Endometrium (tissue), 2 donors: ENCODE measurements around the gene ADIPOR1.
"Not testable (repeated sequence)": the region's sequence is repeated elsewhere in the genome, so short reads cannot be mapped to it uniquely, and the experiment has no call there.

Experiments used
- FAIRE-seq: peaks from 2 replicates; lab custom pipeline; 2012; peaks lifted over from hg19 to GRCh38; lab: Jason Lieb, UNC
- donor health status: control.
- donor health status: control.

The ADIPOR1 gene

DNA sequence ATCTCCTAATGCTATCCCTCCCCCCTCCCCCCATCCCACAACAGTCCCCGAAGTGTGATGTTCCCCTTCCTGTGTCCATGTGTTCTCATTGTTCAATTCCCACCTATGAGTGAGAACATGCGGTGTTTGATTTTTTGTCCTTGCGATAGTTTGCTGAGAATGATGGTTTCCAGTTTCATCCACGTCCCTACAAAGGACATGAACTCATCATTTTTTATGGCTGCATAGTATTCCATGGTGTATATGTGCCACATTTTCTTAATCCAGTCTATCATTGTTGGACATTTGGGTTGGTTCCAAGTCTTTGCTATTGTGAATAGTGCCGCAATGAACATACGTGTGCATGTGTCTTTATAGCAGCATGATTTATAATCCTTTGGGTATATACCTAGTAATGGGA lies 21.7 kb downstream of the ADIPOR1 start:
- not testable (repeated sequence) for FAIRE-seq

DNA sequence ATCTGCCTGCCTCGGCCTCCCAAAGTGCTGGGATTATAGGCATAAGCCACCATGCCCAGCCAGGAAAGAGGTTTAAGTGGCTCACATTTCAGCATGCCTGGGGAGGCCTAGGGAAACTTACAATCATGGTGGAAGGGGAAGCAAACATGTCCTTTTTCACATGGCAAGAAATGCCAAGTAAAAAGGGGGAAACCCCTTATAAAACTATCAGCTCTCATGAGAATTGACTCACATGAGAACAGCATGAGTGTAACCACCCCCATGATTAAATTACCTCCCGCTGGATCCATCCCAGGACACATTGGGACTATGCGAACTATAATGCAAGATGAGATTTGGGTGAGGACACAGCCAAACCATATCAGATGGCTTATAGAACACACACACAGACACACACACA lies 22.3 kb downstream of the ADIPOR1 start:
- FAIRE-seq: no peak

DNA sequence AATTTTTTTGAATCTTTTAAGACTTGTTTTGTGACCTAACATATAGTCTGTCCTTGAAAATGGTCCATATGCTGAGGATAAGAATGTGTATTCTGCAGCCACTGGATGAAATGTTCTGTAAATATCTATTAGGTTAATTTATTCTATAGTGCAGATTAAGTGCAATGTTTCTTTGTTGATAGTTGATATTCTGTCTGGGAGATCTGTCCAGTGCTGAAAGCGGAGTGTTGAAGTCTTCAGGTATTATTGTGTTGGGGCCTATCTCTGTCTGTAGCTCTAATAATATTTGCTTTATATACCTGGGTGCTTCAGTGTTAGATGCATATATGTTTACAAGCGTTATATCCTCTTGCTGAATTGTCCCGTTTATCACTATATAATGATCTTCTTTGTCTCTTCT lies 23.4 kb downstream of the ADIPOR1 start:
- no peak for FAIRE-seq

DNA sequence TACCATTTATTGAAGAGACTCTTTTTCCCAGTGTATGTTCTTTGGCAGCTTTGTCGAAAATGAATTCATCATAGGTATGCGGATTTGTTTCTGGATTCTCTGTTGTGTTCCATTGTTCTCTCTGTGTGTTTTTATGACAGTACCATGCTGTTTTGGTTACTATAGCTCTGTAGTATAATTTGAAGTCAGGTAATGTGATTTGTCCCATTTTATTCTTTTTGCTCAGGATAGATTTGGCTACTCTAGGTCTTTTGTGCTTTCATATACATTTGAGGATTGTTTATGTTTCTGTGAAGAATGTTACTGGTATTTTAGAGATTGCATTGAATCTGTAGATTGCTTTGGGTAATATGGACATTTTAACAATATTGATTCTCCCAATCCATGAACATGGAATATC lies 25.6 kb downstream of the ADIPOR1 start:
- FAIRE-seq: no peak

DNA sequence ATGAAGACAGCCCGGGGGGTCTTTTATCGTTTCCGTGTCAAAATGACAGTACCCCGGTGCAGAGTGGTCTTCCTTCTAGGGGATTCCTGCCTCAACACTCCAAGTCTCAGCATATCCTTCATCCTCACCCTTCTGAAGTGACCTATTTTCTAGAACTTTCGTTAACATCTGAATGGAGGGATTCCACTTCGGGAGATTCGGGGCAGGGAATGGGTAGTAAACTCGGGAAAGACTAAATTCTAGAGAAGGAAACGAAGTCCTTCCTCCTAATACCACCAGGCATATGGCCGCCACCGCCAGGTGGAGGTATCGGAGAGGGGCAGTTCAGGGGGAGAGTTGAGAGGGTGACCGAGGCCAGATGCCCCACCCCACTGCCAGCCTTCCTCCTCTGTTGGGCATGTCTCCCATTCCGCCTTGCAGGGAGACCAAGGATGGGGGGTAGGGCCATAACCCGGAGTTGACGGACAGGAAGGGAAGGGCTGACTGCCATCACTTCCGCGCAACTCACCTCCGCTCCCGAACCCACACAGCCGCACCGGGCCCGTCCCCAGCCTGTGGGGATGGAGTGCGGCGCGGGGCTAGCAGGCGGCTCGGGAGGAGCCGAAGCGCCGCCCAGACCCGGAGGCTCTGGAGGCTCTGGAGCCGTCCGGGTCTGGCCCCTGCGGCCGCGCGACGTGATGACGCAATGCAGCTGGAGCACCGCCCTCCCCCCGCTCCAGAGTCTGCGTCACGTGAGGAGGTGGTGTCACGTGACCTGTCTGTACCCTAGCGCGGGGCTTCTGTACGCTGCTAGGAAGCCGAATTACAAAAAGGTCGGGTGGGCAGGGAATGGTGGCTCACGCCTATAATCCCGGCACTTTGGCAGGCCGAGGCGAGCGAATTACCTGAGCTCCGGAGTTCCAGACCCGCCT lies 31.3 kb downstream of the ADIPOR1 start, which contains the start of gene KLHL12:
KLHL12 (minus strand) TSS at position 654 of the 911 bp plus-strand sequence. CDS start 2,072 bp downstream, outside the sequence.
- no peak for FAIRE-seq

DNA sequence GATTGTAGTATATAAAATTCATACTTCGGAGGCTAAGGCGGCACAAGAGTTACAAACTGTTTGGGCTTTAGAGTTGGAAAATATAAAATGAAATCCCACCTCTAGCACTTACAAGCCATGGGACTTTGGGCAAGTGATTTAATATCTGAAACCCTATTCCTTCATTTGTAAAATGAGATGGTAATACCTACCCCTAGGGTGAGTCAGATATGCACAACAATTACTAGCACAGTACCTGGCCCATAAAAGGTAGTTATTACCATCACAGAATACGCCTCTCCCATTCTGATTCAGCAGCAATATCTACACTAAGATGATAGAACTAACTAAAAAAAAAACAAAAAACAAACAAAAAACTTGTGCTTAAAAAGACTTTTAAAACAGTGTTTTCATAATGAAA lies 34.6 kb downstream of the ADIPOR1 start:
- FAIRE-seq: no peak

DNA sequence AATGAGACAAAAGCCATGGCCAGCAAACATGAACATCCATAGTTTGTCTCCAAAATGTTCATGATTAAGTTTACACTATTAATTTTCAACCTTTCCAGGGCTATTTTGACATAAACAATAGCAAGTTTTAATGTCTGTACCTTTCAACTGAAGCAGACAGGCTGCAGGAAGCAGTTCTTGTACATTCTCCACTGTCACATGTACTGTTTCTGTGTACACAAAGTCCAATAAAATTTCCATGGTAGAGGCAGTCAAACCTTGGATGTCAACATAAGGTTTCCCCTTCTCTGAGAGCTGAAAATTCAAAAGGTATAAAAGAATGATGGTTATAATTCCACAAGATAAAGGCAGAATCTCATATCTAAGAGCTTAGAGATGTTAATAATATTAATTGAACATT lies 38.5 kb downstream of the ADIPOR1 start:
- FAIRE-seq: no peak

DNA sequence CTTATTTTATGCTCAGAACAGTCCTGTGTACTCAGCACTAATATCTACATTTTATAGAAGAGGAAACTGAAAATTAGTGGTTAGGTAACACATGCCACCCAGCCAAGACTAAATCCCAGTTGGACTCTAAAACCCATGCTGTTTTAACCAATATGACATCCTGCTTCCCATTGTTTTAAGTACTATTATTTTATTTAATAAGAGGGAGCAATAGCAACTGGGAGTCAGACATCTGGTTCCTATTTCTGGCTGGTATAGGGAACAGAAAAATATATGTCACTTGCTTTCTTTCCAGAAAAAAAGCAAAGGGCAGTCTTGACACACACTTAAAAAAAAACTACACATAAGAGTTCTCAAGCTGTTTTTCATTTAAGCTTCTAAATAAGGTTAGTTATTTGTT lies 43.0 kb downstream of the ADIPOR1 start:
- no peak for FAIRE-seq

DNA sequence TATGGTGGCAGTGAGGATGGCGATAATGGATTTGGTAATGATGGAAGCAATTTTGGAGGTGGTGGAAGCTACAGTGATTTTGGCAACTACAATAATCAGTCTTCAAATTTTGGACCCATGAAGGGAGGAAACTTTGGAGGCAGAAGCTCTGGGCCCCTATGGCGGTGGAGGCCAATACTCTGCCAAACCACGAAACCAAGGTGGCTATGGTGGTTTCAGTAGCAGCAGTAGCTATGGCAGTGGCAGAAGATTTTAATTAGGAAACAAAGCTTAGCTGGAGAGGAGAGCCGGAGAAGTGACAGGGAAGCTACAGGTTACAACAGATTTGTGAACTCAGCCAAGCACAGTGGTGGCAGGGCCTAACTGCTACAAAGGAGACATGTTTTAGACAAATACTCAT lies 45.6 kb downstream of the ADIPOR1 start:
- not testable (repeated sequence) for FAIRE-seq

DNA sequence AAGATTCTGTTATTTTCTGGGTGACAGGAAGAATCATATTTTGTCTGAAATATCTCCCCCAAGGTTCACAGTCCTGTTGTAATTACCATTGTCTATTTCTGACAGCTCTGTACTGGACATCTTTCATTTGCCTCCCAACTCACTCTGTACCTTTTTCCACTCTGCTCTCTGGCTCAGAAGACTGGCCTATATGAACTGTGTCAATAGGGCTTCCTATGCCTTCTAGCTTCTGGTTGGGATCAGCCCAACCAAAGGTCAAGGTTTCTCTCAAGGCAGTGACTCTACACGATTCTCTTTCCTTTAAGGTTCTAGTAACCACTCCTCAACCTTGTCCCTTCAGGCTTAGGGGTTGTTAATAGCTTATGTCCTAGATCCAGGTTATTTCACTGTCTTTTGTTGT lies 48.6 kb downstream of the ADIPOR1 start:
- FAIRE-seq: no peak

DNA sequence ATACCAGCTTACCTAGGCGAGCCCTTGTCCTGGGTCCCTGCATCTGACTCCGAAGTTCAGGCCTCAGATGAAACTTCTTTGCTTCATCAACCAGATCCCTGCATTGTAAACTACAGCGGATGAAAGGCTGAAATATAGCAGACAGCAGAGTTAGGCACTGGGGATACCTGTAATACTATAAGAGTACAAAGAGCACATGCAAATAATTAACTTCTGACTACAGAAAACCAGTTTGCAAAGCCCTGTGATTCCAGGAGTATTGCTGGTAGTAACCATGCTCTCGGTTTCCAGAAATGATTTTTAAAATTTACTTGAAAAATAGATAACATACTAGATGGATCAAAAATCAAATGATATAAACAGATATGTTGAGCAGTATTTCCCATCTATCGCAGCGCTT lies 49.1 kb downstream of the ADIPOR1 start:
- no peak for FAIRE-seq

DNA sequence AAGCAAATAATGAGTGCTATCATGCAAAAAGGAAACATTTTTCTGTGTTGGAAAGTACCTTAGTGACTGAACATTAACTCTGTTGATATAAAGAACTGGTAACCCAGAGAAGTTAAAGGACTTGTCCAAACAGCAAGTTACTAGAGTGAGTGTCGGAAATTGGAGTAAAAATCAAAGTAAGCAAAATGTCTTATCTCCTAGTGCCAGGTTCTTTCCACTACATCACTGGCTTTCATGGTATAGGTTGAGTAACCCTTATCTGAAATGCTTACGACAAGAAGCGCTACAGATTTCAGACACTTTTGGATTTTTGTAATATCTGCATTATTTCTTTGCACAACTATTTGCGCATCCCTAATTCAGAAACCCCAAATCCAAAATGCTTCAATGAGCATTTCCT lies 52.8 kb downstream of the ADIPOR1 start:
- no peak for FAIRE-seq

DNA sequence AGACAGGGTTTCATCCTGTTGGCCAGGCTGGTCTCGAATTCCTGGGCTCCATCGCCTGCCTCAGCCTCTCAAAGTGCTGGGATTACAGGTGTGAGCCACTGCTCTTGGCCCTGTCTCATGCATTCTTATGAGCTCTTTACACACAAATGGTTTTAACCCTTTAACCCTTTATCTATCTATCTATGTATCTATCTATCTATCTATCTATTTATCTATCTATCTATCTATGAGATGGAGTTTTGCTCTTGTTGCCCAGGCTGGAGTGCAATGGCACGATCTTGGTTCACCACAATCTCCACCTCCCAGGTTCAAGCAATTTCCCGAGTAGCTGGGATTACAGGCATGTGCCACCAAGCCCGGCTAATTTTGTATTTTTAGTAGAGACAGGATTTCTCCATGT lies 54.3 kb downstream of the ADIPOR1 start:
- not testable (repeated sequence) for FAIRE-seq

DNA sequence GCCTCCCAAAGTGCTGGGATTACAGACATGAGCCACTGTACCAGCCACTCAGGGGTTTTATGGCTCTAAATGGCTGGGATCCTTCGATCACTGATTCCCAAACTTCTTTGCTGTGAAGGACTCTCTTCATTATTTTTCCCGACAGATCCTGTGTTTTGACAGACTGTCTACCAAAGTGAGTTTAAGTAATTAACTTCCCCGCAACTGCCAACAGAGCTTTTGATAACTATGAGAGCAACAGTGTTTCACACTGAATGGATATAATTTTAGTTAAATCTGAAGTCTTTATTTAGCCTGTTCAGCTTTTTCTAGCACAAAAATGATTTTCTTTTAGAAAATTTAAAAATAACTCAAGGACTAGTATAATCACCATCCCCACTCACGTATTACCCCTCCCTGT lies 56.6 kb downstream of the ADIPOR1 start:
- no peak for FAIRE-seq

DNA sequence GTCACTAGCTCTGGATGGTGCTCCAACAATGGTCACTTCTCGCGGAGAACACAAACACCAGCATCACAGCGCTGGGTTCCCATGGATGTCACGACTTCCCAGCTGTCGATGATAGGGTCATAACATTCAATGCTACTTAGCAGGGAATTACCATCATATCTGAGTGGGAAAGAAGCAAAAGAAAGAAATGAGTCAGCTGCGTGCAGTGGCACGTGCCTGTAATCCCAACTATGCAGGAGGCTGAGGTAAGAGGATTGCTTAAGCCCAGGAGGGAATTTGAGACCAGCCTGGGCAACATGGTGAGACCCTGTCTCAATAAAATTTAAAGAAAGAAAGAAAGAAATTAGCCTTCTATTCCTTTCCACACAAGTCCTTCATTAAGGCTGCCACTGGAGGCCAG lies 65.6 kb downstream of the ADIPOR1 start:
- FAIRE-seq: no peak
